Liver (tissue), 9 donors: Measurements from ENCODE around the gene SHQ1. TPM values are rescaled to one million over a fixed set of nuclear protein-coding genes. Genes with fewer than 3 reads are reported as not detected.

Source experiments
- DNase-seq: peaks from one replicate; pipeline ENCODE4 v3.0.0-alpha.2; 2017; ENCODE audit warnings: low spot score
- H3K27ac ChIP-seq, 2 donors: one replicate each; pipeline ENCODE4 v1.7.0; 2013; ENCODE audit warnings: inconsistent platforms in 2 of 2, low read length in 2 of 2, control low read depth in 1 of 2, low read depth in 1 of 2, mild to moderate bottlenecking in 1 of 2
- H3K27me3 ChIP-seq, 4 donors: one replicate each; pipeline versions ENCODE4 v1.6.1 to v1.7.0; 2013; ENCODE audit warnings: low read length in 3 of 4, inconsistent platforms in 1 of 4, mild to moderate bottlenecking in 1 of 4, moderate library complexity in 1 of 4; ENCODE audit not compliant: control insufficient read depth in 4 of 4, insufficient read depth in 4 of 4
- H3K36me3 ChIP-seq, 4 donors: one replicate each; pipeline versions ENCODE4 v1.6.1 to v1.7.0; 2013; ENCODE audit warnings: low read length in 3 of 4, mild to moderate bottlenecking in 3 of 4, low read depth in 1 of 4, moderate library complexity in 1 of 4; ENCODE audit not compliant: control insufficient read depth in 4 of 4, insufficient read depth in 3 of 4
- H3K4me1 ChIP-seq, 4 donors: one replicate each; pipeline versions ENCODE4 v1.6.1 to v1.7.0; 2013; ENCODE audit warnings: low read length in 3 of 4, mild to moderate bottlenecking in 3 of 4, moderate library complexity in 1 of 4; ENCODE audit not compliant: control insufficient read depth in 4 of 4, insufficient read depth in 4 of 4
- H3K4me3 ChIP-seq, 3 donors: one replicate each; pipeline versions ENCODE4 v1.6.1 to v1.7.0; 2013; ENCODE audit warnings: low read length in 3 of 3, control low read depth in 1 of 3, low read depth in 1 of 3, mild to moderate bottlenecking in 1 of 3
- H3K9ac ChIP-seq, 2 donors: one replicate each; pipeline ENCODE4 v1.7.0; 2013; ENCODE audit warnings: low read length in 2 of 2, mild to moderate bottlenecking in 2 of 2, moderate library complexity in 2 of 2, control low read depth in 1 of 2, low read depth in 1 of 2
- H3K9me3 ChIP-seq, 4 donors: one replicate each; pipeline versions ENCODE4 v1.6.1 to v1.7.0; 2013; ENCODE audit warnings: low read length in 3 of 4; ENCODE audit not compliant: control insufficient read depth in 4 of 4
- ATF3 ChIP-seq: IDR thresholded peaks from 2 replicates; pipeline ENCODE4 v1.6.1; 2016; ENCODE audit warnings: antibody characterized with exemption
- EGR1 ChIP-seq, 2 donors: IDR thresholded peaks; 2 replicates each; pipeline ENCODE4 v1.6.1; 2016 to 2018; ENCODE audit warnings: antibody characterized with exemption in 2 of 2, low read depth in 2 of 2
- FOXA1 ChIP-seq: IDR thresholded peaks from 2 replicates; pipeline ENCODE4 v1.6.1; 2016; ENCODE audit warnings: antibody characterized with exemption
- FOXA2 ChIP-seq: IDR thresholded peaks from 2 replicates; pipeline ENCODE4 v1.6.1; 2016; ENCODE audit warnings: antibody characterized with exemption
- GABPA ChIP-seq, 2 donors: IDR thresholded peaks in 1 of 2; conservative IDR thresholded peaks in 1 of 2; 2 replicates each; pipeline ENCODE4 v1.6.1; 2016; ENCODE audit warnings: antibody characterized with exemption in 2 of 2, mild to moderate bottlenecking in 1 of 2, moderate library complexity in 1 of 2
- HNF4A ChIP-seq, 2 donors: conservative IDR thresholded peaks; 2 replicates each; pipeline ENCODE4 v1.6.1; 2016; ENCODE audit warnings: antibody characterized with exemption in 2 of 2, mild to moderate bottlenecking in 2 of 2
- HNF4G ChIP-seq: IDR thresholded peaks from 2 replicates; pipeline ENCODE4 v1.6.1; 2016; ENCODE audit warnings: antibody characterized with exemption
- JUND ChIP-seq, 2 donors: IDR thresholded peaks; 2 replicates each; pipeline ENCODE4 v1.6.1; 2016; ENCODE audit warnings: antibody characterized with exemption in 2 of 2
- MAX ChIP-seq: IDR thresholded peaks from 2 replicates; pipeline ENCODE4 v1.6.1; 2016; ENCODE audit warnings: antibody characterized with exemption
- NR2F2 ChIP-seq: IDR thresholded peaks from 2 replicates; pipeline ENCODE4 v1.6.1; 2016; ENCODE audit warnings: antibody characterized with exemption
- RAD21 ChIP-seq, 2 donors: IDR thresholded peaks; 2 replicates each; pipeline ENCODE4 v1.6.1; 2016; ENCODE audit warnings: antibody characterized with exemption in 2 of 2, mild to moderate bottlenecking in 2 of 2
- RXRA ChIP-seq, 2 donors: IDR thresholded peaks; 2 replicates each; pipeline ENCODE4 v1.6.1; 2017 to 2018; ENCODE audit warnings: antibody characterized with exemption in 2 of 2, mild to moderate bottlenecking in 1 of 2
- SP1 ChIP-seq: IDR thresholded peaks from 2 replicates; pipeline ENCODE4 v1.6.1; 2018; ENCODE audit warnings: antibody characterized with exemption, mild to moderate bottlenecking
- TAF1 ChIP-seq: conservative IDR thresholded peaks from 2 replicates; pipeline ENCODE4 v1.6.1; 2016; ENCODE audit warnings: antibody characterized with exemption, mild to moderate bottlenecking
- YY1 ChIP-seq: IDR thresholded peaks from 2 replicates; pipeline ENCODE4 v1.6.1; 2016; ENCODE audit warnings: antibody characterized with exemption, mild to moderate bottlenecking
- WGBS: extraction: QIAGEN DNeasy Blood & Tissue Kit; methylation state at CpG from one replicate; pipeline ENCODE4 v1.1.7; 2013; 5-methylcytosine and 5-hydroxymethylcytosine counted together
- polyA plus RNA-seq, 2 donors: library from polyadenylated mRNA; stranded (reverse) in 1 of 2; unstranded in 1 of 2; fragments of 200-250 nt in 1 of 2; fragments of >200 nt in 1 of 2; fragmentation: Nextera tagmentation in 1 of 2; extraction: Ambion mirVana in 1 of 2; gene quantifications; one replicate each; pipeline versions ENCODE4 v1.2.1 to v1.2.3, GENCODE V29; 2013 to 2015
- total RNA-seq, 2 donors: library from RNA; depleted of rRNA; stranded (reverse); fragments of >200 nt; gene quantifications; one replicate each; pipeline ENCODE4 v1.2.3, GENCODE V29; 2014
- TF ChIP-seq, protein P1 (sequence below): IDR thresholded peaks from 2 replicates; pipeline ENCODE4 v1.6.1; 2016; ENCODE audit warnings: antibody characterized with exemption
- TF ChIP-seq, protein P2 (sequence below): fragments of 150-350 bp; IDR thresholded peaks from 2 replicates; pipeline ENCODE4 v1.5.1; 2017; ENCODE audit warnings: improper control_type of control experiment, low read depth, low read length; ENCODE audit not compliant: missing input control
- TF ChIP-seq, protein P3 (sequence below): IDR thresholded peaks from 2 replicates; pipeline ENCODE4 v1.6.1; 2016; ENCODE audit warnings: antibody characterized with exemption, mild to moderate bottlenecking
- donor health status: healthy.
- donor health status: healthy.
- donor health status: healthy.
- donor health status: healthy.
- donor health status: healthy.

SHQ1 gene
- total and polyA plus RNA-seq, 4 donors: 4.3 to 9.6 (median 6.1) TPM

- Histone ChIP-seq H3K4me1 (peaks cover 0 to 6% (median 3%) of the 10 kb centered on the region in 4 donors), H3K9me3 (no peaks in the 10 kb centered on the region), H3K9ac (no peak overlapping the region), H3K4me3 (no peak overlapping the region), H3K27me3 (no peaks in the 10 kb centered on the region), H3K27ac (no peak overlapping the region), H3K36me3 (no peaks in the 10 kb centered on the region)
- 84% methylated on average over 4 of the region's 4 CpGs for WGBS
- TF ChIP-seq TAF1: no peak
- TF ChIP-seq EGR1 (IDR thresholded peaks at IDR 0.05; ENCODE audit: low read depth in 2 of 2): no peak
- no peak for TF ChIP-seq NR2F2
- TF ChIP-seq RAD21 (IDR thresholded peaks at IDR 0.05): no peak
- TF ChIP-seq, protein P1, sequence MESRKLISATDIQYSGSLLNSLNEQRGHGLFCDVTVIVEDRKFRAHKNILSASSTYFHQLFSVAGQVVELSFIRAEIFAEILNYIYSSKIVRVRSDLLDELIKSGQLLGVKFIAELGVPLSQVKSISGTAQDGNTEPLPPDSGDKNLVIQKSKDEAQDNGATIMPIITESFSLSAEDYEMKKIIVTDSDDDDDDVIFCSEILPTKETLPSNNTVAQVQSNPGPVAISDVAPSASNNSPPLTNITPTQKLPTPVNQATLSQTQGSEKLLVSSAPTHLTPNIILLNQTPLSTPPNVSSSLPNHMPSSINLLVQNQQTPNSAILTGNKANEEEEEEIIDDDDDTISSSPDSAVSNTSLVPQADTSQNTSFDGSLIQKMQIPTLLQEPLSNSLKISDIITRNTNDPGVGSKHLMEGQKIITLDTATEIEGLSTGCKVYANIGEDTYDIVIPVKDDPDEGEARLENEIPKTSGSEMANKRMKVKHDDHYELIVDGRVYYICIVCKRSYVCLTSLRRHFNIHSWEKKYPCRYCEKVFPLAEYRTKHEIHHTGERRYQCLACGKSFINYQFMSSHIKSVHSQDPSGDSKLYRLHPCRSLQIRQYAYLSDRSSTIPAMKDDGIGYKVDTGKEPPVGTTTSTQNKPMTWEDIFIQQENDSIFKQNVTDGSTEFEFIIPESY: no peak
- no peak for TF ChIP-seq HNF4A (conservative IDR thresholded peaks at IDR 0.05)
- no peak for TF ChIP-seq GABPA (IDR thresholded peaks at IDR 0.05 in 1 of 2, conservative IDR thresholded peaks at IDR 0.05 in 1 of 2)
- TF ChIP-seq JUND (IDR thresholded peaks at IDR 0.05): no peak
- no peak for TF ChIP-seq MAX
- no peak for TF ChIP-seq HNF4G
- TF ChIP-seq RXRA (IDR thresholded peaks at IDR 0.05): no peak
- TF ChIP-seq, protein P2, sequence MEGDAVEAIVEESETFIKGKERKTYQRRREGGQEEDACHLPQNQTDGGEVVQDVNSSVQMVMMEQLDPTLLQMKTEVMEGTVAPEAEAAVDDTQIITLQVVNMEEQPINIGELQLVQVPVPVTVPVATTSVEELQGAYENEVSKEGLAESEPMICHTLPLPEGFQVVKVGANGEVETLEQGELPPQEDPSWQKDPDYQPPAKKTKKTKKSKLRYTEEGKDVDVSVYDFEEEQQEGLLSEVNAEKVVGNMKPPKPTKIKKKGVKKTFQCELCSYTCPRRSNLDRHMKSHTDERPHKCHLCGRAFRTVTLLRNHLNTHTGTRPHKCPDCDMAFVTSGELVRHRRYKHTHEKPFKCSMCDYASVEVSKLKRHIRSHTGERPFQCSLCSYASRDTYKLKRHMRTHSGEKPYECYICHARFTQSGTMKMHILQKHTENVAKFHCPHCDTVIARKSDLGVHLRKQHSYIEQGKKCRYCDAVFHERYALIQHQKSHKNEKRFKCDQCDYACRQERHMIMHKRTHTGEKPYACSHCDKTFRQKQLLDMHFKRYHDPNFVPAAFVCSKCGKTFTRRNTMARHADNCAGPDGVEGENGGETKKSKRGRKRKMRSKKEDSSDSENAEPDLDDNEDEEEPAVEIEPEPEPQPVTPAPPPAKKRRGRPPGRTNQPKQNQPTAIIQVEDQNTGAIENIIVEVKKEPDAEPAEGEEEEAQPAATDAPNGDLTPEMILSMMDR: no peak
- TF ChIP-seq SP1: no peak
- TF ChIP-seq FOXA1: no peak
- no peak for TF ChIP-seq YY1
- no peak for TF ChIP-seq ATF3
- TF ChIP-seq FOXA2: no peak
- no peak for DNase-seq
Observed at GRCh38 chr3:72750405-72750965, 97.8 kb downstream of the SHQ1 start.

DNA sequence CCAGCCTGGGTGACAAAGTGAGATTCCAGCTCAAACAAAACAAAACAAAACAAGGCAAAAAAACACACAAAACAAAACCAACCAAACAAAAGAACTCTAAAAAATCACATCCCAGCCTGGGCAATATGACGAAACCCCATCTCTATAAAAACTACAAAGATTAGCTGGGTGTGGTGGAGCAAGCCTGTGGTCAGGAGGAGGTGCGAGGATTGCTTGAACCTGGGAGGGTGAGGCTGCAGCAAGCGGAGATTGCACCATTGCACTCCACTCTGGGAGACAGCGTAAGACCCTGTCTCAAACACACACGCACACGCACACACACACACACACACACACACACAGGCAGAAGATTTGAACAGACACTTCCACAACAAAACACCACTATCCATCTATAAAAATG lies 99.6 kb downstream of the SHQ1 start:
- TF ChIP-seq, protein P2: no peak
- no peak for TF ChIP-seq TAF1
- no peak for TF ChIP-seq ATF3
- no peak for TF ChIP-seq JUND (IDR thresholded peaks at IDR 0.05)
- TF ChIP-seq, protein P3, sequence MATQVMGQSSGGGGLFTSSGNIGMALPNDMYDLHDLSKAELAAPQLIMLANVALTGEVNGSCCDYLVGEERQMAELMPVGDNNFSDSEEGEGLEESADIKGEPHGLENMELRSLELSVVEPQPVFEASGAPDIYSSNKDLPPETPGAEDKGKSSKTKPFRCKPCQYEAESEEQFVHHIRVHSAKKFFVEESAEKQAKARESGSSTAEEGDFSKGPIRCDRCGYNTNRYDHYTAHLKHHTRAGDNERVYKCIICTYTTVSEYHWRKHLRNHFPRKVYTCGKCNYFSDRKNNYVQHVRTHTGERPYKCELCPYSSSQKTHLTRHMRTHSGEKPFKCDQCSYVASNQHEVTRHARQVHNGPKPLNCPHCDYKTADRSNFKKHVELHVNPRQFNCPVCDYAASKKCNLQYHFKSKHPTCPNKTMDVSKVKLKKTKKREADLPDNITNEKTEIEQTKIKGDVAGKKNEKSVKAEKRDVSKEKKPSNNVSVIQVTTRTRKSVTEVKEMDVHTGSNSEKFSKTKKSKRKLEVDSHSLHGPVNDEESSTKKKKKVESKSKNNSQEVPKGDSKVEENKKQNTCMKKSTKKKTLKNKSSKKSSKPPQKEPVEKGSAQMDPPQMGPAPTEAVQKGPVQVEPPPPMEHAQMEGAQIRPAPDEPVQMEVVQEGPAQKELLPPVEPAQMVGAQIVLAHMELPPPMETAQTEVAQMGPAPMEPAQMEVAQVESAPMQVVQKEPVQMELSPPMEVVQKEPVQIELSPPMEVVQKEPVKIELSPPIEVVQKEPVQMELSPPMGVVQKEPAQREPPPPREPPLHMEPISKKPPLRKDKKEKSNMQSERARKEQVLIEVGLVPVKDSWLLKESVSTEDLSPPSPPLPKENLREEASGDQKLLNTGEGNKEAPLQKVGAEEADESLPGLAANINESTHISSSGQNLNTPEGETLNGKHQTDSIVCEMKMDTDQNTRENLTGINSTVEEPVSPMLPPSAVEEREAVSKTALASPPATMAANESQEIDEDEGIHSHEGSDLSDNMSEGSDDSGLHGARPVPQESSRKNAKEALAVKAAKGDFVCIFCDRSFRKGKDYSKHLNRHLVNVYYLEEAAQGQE: no peak
- no peak for TF ChIP-seq HNF4A (conservative IDR thresholded peaks at IDR 0.05)
- Histone ChIP-seq H3K4me1 (peaks cover 0 to 3% (median 2%) of the 10 kb centered on the region in 4 donors), H3K4me3 (no peak overlapping the region), H3K27me3 (no peaks in the 10 kb centered on the region), H3K9ac (no peak overlapping the region), H3K27ac (no peak overlapping the region), H3K36me3 (no peaks in the 10 kb centered on the region), H3K9me3 (no peaks in the 10 kb centered on the region)
- DNase-seq: no peak
- WGBS: 81% methylated on average over 6 of the region's 6 CpGs
